ENCODE data around the gene GALNT17. TPM values are rescaled to one million over a fixed set of nuclear protein-coding genes. Genes with fewer than 3 reads are reported as not detected.
A peak's percentile ranks its signal among the peaks of the same experiment; 100 is the strongest.
"Not testable (repeated sequence)": the region's sequence is repeated elsewhere in the genome, so short reads cannot be mapped to it uniquely, and the experiment has no call there.

Gene GALNT17
- total RNA-seq, 1 donor from 2014 or later: not detected

GRCh38 chr7:71705217-71705616 is 573.3 kb downstream of the GALNT17 start:
- no peak for DNase-seq

DNA sequence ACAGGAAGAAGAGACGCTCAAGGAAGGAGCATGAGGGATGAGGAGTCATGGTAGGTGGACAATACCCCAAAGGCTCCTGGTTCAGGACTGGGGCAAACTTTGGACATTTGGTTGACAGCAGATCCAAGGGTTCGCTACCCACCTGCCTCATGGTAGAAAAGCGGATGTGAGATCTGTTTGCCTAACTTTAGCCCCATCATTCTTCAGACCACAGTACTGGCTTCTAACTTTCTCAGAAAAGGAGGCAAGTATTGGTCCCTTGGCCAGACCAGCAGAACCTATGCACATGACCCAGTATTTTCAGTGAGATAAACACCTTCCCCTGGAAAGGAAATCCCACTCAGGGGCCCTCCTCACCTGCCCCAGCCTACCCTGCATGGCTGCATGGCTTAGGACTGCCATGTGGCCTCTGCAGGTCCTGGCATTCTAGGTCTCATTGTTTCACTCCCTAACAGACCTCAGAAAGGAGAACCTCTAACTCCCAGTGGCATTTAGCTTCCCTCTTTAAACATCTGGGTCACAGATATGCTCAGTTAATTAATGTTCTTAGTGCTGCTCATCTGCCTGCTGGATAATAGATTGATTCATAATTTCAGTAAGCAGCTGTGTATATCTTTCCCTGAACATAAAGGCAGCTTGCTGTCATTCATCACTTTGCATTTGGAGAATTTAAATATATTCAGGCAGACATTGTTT is 574.1 kb downstream of the GALNT17 start:
- DNase-seq: no peak

- DNase-seq: no peak
Observed at GRCh38 chr7:71706597-71706975, 574.6 kb downstream of the GALNT17 start.

DNA sequence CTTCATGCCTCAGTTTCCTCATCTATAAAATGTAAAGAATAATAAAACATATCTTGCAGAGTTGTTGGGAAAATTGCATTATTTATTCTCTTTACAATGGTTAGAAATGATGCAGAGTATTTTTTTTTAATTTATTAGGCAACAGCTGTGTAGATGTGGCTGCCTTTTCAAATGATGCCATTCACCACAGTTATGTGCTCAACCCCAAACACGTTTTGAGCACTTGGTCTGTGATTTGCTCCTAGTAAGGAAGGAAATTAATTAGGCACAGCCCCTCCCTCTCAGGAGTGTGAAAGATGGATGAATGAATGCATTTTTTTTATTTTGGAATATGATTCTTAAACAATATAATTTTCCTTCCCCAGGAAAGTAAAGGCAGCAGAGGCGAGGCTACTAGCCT is 575.1 kb downstream of the GALNT17 start:
- DNase-seq: no peak

DNA sequence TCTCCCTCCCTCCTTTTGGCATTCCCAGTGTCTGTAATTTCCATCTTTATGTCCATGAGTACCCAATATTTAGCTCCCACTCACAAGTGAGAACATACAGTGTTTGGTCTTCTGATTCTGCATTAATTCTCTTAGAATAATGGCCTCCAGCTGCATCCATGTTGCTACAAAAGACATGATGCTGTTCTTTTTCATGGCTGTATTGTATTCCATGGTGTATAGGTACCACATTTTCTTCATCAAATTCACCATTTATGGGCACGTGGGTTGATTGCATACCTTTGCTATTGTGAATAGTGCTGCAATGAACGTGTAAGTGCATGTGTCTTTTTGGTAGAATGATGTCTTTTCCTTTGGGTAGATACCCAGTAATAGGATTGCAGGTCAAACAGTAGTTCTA is 576.8 kb downstream of the GALNT17 start:
- DNase-seq: no peak

DNA sequence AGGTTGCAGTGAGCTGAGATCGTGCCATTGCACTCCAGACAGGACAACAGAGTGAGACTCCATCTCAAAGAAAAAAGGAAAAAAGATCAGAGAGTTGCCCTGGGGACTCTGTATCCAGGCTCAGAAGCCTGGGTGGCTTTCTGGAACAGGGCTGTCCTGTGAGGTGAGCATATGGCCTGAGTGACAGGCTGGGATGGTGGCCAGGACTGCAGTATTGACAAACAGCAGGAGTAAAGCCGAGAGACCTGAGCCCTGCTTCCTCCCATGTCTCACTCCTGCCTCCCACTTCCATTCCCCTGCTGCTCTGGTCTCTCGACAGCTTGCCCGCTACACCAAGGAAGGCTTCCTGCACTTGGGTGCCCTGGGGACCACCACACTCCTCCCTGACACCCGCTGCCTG is 578.5 kb downstream of the GALNT17 start:
- DNase-seq: no peak

- DNase-seq: no peak
Observed at GRCh38 chr7:71712653-71713180, 580.8 kb downstream of the GALNT17 start.

DNA sequence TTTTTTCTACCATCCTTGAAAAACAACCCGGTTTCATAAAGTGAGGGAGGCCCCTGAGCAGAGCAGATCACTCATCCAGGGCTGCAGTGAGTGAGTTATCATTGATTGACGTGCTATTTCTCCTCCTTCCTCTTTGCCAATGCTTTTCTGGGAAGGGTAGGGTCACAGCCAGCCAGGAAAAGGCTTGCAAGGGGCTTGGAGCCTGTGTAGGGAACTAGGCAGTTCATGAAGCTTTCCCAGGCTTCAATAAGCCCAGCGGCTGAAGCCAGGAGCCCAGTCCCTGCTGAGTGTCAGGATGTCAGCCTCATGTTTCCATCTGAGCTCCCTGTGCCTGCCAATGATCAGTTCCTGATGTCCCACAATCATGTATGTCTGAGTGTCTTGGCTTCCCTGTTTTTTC is 584.7 kb downstream of the GALNT17 start:
- no peak for DNase-seq

GRCh38 chr7:71718563-71718962 is 586.6 kb downstream of the GALNT17 start:
- no peak for DNase-seq

DNA sequence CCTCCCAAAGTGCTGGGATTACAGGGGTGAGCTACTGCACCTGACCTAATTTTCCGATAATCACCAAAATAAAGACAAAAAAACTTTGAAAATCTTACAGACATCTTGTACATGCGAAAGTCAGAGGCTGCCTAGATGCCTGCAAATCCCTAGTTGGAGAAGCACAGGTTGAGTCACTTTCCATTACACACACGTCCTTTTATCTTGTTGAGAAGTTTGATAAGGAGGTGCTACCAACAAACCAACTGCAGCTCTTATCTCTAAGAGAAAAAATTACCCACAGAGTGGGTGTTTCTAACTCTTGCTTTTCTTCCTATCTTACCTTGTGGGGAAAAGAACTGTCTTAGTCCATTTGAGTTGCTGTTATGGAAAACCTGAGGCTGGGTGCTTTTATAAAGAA is 589.8 kb downstream of the GALNT17 start:
- no peak for DNase-seq

GRCh38 chr7:71723859-71724258 is 591.9 kb downstream of the GALNT17 start:
- no peak for DNase-seq

DNA sequence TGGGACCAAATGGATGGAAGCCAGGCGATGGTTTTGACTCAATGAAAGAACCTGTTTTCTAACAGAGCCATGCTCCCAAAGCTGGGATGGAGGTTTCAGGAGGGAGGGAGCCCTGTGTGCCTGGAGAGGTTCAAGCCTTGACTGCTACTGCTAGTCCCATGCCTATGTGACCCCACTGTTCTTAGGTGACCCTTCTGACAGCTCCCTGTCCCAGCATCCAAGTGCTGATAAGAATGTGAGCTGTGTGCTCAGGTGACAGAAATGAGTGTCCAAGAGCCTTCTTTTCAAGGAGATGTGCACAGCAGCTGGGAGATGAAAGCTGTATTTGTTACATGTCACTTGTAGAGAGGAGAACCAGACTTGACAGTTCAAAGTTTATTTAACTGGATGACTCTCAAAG is 595.4 kb downstream of the GALNT17 start:
- no peak for DNase-seq

DNA sequence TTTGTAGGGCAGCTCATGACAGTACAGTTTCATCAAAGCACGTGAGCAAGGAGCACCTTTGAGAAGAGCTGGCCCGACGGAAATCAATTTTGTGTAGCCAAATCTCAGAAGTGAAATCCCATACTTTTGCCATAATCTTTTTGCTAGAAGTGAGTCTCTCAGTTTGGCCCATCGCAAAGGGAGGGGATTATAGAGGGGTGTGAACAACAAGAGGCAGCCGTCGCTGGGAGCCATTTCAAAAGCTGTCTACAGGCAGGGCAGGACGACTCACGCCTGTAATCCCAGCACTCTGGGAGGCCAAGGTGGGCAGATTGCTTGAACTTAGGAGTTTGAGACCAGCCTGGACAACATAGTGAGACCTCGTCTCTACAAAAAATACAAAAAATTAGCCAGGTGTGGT is 599.8 kb downstream of the GALNT17 start:
- no peak for DNase-seq

DNA sequence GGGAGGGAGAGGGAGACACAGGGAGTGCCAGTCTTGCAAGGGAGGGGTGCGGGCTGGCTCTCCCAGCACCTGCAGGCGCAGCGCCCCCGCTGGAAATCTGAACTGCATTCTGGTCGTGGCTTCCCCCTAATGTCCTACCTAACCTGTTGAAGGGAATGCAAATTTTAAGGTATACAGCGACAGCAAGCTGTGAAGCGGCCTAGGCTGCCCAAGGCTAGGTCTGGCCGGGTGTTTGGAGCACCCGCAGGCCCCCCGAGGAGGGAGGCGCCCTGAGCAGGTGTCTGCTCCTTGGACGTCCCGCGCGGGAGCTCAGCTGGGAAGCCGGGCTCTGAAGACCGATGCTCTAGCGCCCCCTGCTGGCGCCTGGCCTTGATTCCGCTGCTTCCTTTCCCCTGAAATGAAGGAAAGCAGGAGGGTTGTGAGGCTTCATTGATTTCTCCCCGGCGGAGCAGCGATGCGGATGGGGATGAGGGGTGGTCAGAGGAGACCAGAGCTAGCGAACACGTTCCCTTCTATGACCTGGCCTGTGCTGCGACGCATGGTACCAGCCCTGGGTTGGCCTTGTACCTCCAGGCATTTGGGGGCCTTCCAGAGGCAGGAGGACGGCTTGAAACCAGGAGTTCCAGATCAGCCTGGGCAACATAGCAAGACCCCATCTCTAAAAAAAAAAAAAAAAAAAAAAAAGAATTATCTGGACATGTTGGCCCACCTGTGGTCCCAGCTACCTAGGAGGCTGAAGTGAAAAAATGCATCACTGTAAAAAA is 601.3 kb downstream of the GALNT17 start:
- peak; percentile 77 for DNase-seq

DNA sequence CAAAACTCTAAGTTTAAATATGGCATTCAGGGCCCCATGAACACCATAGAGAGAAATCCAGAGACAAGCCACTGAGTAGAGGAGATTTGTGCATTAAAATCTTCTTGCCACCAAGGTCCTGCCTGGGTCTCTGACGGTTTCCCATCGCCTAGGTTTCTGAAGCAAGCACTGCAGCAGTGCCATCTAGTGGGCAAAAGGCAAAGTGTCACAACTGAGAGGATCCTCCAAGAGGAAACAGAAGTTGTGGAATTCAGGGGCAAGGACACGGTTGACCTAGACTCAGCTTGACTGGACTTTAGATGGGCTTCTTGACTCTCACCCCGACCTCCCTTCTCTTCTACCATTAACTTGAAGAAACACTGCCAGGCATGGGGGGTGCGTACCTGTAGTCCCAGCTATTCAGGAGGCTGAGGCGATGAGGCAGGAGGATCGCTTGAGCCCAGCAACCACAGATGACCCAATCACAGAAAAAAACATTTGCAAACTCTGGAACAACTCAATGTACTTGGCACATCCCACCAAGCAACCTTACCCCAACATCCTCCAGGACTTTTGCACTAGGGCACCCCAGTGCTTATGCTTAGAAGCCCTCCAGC is 604.1 kb downstream of the GALNT17 start:
- DNase-seq: peak; percentile 77

- not testable (repeated sequence) for DNase-seq
Observed at GRCh38 chr7:71737931-71738540, 606.1 kb downstream of the GALNT17 start.

GRCh38 chr7:71739520-71740173 is 607.7 kb downstream of the GALNT17 start:
- no peak for DNase-seq

DNA sequence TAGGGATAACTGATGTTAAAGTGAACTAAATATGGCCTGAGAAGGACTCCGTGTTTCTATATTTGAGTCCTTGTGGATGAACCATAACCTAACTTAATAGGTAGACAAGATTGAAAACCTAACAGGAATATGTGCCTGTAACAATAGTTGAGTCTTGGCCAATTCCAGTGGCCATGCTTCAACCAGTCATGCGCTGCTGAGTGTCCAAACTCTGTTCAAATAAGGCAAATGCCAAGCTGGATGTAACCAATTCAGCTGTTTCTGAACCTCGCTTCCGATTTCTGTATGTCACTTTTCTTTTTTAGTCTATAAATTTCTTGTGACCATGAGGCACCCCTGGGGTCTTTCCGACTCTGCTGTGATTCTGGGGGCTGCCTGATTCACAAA is 608.2 kb downstream of the GALNT17 start:
- DNase-seq: no peak

- no peak for DNase-seq
Observed at GRCh38 chr7:71746006-71746405, 614.1 kb downstream of the GALNT17 start.

DNA sequence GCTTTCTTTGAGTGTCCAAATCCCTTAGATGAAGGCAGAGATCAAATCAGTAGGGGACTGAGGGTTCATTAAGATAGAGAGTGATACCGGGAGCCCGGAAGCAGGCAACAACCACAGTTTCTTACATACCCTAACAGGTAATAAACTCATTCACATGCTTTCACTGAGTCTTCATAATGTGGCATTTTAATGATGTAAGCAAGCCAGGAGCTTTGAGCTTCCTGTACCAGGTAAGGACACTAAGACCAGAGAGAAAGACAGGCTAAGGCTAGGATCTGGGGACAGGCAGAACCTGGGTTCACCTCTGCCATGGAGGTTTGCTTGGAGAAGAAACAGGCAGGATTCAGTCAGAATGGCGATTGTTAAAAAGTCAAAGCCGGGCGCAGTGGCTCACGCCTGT is 618.3 kb downstream of the GALNT17 start:
- DNase-seq: no peak

DNA sequence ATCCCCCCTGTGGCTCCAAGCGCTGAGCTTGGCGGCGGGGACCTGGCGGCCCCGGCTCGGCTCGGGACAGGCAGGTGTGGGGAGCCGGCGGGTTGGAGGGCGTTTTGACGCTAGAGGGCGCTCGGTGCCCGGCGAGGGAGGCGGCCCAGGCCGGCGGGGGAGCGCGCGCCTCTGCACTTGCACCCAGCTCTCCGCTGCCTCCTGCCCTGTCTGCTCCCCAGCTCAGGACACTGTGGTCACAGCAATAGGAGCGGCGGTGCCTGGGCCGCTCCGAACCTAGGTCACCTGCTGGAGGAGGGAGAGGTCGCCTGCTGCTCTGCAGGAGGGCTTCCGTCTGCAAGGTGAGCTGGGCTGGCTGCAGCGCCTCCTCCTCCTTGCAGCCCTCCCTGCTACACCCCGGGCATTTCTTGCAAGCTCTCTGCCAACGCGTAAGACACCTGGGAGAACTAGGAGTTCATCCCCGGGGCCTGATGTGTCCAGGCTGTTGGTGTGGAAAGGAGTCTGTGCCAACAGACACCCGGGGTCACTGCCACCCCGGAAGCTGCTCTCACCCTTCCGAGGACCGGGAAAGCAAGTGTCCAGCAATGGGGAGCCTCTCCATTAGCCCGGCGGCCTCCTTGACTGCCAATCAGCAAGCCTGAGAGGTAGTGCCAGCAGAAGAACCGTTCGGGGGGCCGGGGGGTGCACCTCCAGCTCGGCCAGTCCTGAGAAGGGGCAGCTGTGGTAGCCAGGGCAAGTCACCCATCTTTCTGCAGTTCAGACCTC is 620.4 kb downstream of the GALNT17 start:
- DNase-seq: peak; percentile 48

DNA sequence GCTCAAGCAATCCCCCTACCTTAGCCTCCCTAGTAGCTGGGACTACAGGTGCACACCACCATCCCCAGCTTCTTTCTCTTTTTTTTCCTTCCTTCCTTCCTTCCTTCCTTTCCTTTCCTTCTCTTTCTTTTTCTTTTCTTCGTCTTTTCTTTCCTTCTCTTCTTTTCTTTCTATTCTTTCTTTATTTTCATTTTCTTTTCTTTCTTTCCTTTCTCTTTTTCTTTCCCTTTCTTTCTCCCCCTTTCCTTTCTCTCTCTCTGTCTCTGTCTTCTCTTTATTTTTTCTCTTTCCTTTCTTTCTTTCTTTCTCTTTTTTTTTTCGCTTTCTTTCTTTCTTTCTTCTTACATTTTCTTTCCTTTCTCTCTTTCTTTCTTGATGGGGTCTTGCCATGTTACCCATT is 621.3 kb downstream of the GALNT17 start:
- DNase-seq: no peak

Data from dermis blood vessel endothelial cell (primary cell).